ENCODE data around the gene SUSD1. TPM values are rescaled to one million over a fixed set of nuclear protein-coding genes. Genes with fewer than 3 reads are reported as not detected.

SUSD1 gene
- total and polyA plus RNA-seq, 2 of the 13 experiments (the other 11 are each of a cell fraction or from before 2014, with no cell fraction given) = 25.9 to 32.3 TPM

DNA sequence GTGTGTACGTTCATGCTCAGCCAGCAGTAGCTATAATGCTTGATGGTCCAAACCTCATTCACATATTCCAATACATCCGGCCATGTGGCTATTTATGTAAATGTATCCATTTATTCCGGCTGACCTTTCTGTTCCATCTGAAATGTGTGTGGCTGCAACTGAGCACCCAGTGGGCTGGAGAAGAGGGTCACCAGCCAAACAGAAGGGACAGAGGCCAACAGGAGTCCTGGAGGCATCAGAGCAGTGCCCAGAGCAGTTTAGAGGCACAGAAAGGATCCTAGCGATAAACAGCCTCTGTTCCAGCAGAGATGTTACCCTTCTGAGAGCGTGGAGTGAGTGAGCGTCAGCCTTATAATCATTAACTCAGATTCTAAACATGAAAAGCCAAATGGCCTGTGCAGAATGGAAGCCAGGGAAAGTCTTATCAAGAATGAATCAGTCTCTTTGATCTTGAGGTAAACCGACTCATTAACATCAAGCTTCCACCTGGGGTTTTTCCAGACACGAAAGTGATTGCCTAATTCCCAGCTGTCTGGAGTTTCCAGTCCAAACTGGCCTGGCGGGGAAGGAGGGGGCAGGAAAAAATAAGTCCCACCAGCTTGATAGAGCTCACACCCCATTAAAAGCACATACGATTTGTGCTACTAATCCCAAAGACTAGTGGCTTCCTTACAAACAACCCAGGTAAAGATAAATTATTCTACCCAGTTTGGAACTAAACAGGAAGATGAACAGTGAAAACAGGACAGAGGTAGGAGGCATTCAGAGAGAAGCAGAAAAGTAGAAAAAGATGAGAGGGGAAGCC lies 55.7 kb downstream of the SUSD1 start (continued):
- TF ChIP-seq, protein P1, sequence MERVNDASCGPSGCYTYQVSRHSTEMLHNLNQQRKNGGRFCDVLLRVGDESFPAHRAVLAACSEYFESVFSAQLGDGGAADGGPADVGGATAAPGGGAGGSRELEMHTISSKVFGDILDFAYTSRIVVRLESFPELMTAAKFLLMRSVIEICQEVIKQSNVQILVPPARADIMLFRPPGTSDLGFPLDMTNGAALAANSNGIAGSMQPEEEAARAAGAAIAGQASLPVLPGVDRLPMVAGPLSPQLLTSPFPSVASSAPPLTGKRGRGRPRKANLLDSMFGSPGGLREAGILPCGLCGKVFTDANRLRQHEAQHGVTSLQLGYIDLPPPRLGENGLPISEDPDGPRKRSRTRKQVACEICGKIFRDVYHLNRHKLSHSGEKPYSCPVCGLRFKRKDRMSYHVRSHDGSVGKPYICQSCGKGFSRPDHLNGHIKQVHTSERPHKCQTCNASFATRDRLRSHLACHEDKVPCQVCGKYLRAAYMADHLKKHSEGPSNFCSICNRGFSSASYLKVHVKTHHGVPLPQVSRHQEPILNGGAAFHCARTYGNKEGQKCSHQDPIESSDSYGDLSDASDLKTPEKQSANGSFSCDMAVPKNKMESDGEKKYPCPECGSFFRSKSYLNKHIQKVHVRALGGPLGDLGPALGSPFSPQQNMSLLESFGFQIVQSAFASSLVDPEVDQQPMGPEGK (CRISPR knock-in tag; IDR thresholded peaks at IDR 0.05) = peak; percentile 96
- TF ChIP-seq, protein P2, sequence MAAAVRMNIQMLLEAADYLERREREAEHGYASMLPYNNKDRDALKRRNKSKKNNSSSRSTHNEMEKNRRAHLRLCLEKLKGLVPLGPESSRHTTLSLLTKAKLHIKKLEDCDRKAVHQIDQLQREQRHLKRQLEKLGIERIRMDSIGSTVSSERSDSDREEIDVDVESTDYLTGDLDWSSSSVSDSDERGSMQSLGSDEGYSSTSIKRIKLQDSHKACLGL (CRISPR knock-in tag; IDR thresholded peaks at IDR 0.05) = no peak
- TF ChIP-seq HIVEP1 (CRISPR knock-in tag; IDR thresholded peaks at IDR 0.05) (peak; percentile 88), JARID2 (CRISPR knock-in tag; IDR thresholded peaks at IDR 0.05; ENCODE audit: insufficient replicate concordance) (no peak), RARA (CRISPR knock-in tag; IDR thresholded peaks at IDR 0.05) (peak; percentile 69), FOSL1 (CRISPR knock-in tag; IDR thresholded peaks at IDR 0.05; ENCODE audit: borderline replicate concordance) (peak; percentile 56; the same call in 1 of the 2 replicates), CCAR2 (optimal IDR thresholded peaks at IDR 0.05; ENCODE audit: low read depth, low read length) (peak; percentile 23), ZNF672 (CRISPR knock-in tag; IDR thresholded peaks at IDR 0.05) (no peak), KDM3A (CRISPR knock-in tag; IDR thresholded peaks at IDR 0.05; ENCODE audit: low read depth) (no peak), NFIB (CRISPR knock-in tag; IDR thresholded peaks at IDR 0.05; ENCODE audit: borderline replicate concordance) (no peak), ZNF607 (CRISPR knock-in tag; IDR thresholded peaks at IDR 0.05; ENCODE audit: borderline replicate concordance) (no peak), CREB1 (IDR thresholded peaks at IDR 0.05) (no peak), CREB1 (CRISPR knock-in tag; IDR thresholded peaks at IDR 0.05) (peak; percentile 77; the same call in 1 of the 2 replicates), ZNF337 (CRISPR knock-in tag; IDR thresholded peaks at IDR 0.05; ENCODE audit: borderline replicate concordance, low read depth) (0 out of 2 replicates have a peak, but pooled peaks have one; percentile 37), ZNF670 (CRISPR knock-in tag; IDR thresholded peaks at IDR 0.05; ENCODE audit: borderline replicate concordance) (0 out of 2 replicates have a peak, but pooled peaks have one; percentile 12), FOXK2 (IDR thresholded peaks at IDR 0.05) (peak; percentile 61; the same call in 1 of the 2 replicates), HMG20B (CRISPR knock-in tag; conservative IDR thresholded peaks at IDR 0.05) (no peak; the same call in 1 of the 2 replicates)
- TF ChIP-seq, protein P3, sequence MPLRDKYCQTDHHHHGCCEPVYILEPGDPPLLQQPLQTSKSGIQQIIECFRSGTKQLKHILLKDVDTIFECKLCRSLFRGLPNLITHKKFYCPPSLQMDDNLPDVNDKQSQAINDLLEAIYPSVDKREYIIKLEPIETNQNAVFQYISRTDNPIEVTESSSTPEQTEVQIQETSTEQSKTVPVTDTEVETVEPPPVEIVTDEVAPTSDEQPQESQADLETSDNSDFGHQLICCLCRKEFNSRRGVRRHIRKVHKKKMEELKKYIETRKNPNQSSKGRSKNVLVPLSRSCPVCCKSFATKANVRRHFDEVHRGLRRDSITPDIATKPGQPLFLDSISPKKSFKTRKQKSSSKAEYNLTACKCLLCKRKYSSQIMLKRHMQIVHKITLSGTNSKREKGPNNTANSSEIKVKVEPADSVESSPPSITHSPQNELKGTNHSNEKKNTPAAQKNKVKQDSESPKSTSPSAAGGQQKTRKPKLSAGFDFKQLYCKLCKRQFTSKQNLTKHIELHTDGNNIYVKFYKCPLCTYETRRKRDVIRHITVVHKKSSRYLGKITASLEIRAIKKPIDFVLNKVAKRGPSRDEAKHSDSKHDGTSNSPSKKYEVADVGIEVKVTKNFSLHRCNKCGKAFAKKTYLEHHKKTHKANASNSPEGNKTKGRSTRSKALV (CRISPR knock-in tag; IDR thresholded peaks at IDR 0.05) = no peak
- TF ChIP-seq, protein P4, sequence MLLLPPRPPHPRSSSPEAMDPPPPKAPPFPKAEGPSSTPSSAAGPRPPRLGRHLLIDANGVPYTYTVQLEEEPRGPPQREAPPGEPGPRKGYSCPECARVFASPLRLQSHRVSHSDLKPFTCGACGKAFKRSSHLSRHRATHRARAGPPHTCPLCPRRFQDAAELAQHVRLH (CRISPR knock-in tag; IDR thresholded peaks at IDR 0.05; ENCODE audit: borderline replicate concordance, low read depth) = peak; percentile 66; the same call in 1 of the 2 replicates
- TF ChIP-seq, protein P5, sequence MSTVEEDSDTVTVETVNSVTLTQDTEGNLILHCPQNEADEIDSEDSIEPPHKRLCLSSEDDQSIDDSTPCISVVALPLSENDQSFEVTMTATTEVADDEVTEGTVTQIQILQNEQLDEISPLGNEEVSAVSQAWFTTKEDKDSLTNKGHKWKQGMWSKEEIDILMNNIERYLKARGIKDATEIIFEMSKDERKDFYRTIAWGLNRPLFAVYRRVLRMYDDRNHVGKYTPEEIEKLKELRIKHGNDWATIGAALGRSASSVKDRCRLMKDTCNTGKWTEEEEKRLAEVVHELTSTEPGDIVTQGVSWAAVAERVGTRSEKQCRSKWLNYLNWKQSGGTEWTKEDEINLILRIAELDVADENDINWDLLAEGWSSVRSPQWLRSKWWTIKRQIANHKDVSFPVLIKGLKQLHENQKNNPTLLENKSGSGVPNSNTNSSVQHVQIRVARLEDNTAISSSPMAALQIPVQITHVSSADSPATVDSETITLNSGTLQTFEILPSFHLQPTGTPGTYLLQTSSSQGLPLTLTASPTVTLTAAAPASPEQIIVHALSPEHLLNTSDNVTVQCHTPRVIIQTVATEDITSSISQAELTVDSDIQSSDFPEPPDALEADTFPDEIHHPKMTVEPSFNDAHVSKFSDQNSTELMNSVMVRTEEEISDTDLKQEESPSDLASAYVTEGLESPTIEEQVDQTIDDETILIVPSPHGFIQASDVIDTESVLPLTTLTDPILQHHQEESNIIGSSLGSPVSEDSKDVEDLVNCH (CRISPR knock-in tag; IDR thresholded peaks at IDR 0.05) = 0 out of 2 replicates have a peak, but pooled peaks have one; percentile 43

Data from HepG2 (cell line).